PC-3 (cell line): ENCODE measurements around the gene PRDX5.

Experiments used
- EZH2 ChIP-seq: fragments of 300-600 bp; sonication (generic); IDR thresholded peaks from one replicate; pipeline ENCODE4 v1.6.1; 2017; ENCODE audit warnings: antibody characterized with exemption, mild to moderate bottlenecking, low read length; ENCODE audit not compliant: unreplicated experiment
- EZH2phosphoT487 ChIP-seq: fragments of 300-600 bp; sonication (generic); IDR thresholded peaks from 2 replicates; pipeline ENCODE4 v1.6.1; 2018; ENCODE audit warnings: mild to moderate bottlenecking, antibody characterized with exemption, low read length, borderline replicate concordance
- TF ChIP-seq, protein P1 (sequence below): fragments of 300-600 bp; sonication (generic); conservative IDR thresholded peaks from 2 replicates; pipeline ENCODE4 v1.5.1; 2017; ENCODE audit warnings: antibody characterized with exemption, low read depth, mild to moderate bottlenecking, low read length

- no peak for TF ChIP-seq EZH2
- TF ChIP-seq, protein P1, sequence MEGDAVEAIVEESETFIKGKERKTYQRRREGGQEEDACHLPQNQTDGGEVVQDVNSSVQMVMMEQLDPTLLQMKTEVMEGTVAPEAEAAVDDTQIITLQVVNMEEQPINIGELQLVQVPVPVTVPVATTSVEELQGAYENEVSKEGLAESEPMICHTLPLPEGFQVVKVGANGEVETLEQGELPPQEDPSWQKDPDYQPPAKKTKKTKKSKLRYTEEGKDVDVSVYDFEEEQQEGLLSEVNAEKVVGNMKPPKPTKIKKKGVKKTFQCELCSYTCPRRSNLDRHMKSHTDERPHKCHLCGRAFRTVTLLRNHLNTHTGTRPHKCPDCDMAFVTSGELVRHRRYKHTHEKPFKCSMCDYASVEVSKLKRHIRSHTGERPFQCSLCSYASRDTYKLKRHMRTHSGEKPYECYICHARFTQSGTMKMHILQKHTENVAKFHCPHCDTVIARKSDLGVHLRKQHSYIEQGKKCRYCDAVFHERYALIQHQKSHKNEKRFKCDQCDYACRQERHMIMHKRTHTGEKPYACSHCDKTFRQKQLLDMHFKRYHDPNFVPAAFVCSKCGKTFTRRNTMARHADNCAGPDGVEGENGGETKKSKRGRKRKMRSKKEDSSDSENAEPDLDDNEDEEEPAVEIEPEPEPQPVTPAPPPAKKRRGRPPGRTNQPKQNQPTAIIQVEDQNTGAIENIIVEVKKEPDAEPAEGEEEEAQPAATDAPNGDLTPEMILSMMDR, result no peak
- no peak for TF ChIP-seq EZH2phosphoT487
Observed at GRCh38 chr11:64286801-64287159, 31.1 kb upstream of the PRDX5 start.
